Retinal pigment epithelial cell (primary cell): ENCODE data around the gene EVI2B.
"Not testable (repeated sequence)": the region's sequence is repeated elsewhere in the genome, so short reads cannot be mapped to it uniquely, and the experiment has no call there.

Experiments used
- DNase-seq: peaks from one replicate; pipeline ENCODE4 v3.0.0-alpha.2; 2010; ENCODE audit warnings: low read depth
- H3K4me3 ChIP-seq: 2 replicates; pipeline ENCODE4 v1.5.1; 2011; ENCODE audit warnings: mild to moderate bottlenecking, low read length, control low read depth, moderate library complexity
- TF ChIP-seq, protein P1 (sequence below): conservative IDR thresholded peaks from 2 replicates; pipeline ENCODE4 v1.5.1; 2011; ENCODE audit warnings: low read depth, low read length, control low read depth, inconsistent platforms

Gene EVI2B

DNA sequence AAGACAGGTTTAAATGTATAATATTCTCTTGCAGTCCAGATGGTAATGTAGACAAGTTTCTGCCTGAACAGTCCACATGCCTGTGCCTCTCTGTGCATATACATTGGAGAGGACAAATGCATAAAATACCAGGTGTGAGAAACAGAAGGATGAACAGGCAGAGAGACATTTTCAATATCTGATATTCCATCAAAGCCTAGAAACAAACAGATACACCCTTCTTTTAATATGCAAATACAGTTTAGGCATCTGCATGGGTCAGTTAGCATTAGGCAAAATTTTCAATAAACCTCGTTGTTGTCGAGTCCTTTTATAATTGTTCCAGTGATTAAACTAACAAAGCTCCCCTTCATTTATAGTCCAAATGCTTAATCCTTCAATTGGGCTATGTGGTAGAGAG lies 17.7 kb downstream of the EVI2B start:
- TF ChIP-seq, protein P1, sequence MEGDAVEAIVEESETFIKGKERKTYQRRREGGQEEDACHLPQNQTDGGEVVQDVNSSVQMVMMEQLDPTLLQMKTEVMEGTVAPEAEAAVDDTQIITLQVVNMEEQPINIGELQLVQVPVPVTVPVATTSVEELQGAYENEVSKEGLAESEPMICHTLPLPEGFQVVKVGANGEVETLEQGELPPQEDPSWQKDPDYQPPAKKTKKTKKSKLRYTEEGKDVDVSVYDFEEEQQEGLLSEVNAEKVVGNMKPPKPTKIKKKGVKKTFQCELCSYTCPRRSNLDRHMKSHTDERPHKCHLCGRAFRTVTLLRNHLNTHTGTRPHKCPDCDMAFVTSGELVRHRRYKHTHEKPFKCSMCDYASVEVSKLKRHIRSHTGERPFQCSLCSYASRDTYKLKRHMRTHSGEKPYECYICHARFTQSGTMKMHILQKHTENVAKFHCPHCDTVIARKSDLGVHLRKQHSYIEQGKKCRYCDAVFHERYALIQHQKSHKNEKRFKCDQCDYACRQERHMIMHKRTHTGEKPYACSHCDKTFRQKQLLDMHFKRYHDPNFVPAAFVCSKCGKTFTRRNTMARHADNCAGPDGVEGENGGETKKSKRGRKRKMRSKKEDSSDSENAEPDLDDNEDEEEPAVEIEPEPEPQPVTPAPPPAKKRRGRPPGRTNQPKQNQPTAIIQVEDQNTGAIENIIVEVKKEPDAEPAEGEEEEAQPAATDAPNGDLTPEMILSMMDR: no peak
- DNase-seq: no peak
- no peak overlapping the region for H3K4me3 ChIP-seq

DNA sequence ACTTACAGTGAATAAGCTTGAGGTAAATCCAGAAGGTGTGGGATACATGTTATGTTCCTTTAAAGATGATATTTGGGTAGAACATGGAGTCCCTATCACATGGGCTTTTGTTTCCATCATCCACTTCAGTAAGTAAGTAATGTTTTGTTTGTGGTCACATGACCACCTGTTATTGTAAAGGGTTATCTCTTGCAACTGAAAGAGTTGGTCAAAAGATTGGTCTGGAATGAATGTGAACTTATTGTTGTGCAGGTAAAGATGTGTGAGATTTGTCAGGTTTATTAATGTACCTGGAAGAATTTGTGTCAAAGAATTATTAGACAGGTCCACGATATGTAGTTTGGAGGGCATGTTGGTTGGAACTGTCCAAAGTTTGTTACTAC lies 18.4 kb downstream of the EVI2B start:
- DNase-seq: no peak
- no peak overlapping the region for H3K4me3 ChIP-seq
- TF ChIP-seq, protein P1: no peak

DNA sequence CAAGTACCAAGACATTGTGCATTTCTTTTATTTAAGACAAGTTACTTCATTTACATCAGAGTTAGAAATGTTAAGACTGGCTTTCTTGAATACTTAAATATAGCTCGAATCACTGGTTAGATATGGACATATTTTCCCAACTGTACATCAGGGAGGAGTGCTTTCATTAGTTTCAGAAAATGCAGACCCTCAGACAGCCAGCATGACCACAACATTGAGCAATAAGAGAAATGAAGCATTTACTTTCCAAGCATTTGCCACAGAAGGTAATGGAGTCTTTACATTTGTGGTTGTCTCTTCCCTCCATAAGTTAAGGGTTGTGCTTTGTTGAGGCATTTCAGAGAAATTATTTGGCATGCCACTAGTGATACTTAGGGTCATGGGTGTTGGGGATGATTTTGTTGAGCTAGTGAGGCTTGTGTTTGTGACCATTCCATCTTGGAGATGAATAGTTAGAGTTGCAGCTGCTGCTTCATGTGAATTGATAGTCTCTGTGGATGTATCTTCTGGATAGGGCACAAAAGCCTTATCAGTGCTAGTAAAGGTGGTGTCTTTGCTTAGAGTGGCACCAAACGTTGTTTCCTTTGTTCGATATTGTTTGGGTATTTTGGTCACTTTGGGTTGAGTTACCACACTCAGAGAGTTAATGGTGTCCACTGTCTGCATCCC lies 18.9 kb downstream of the EVI2B start:
- DNase-seq: no peak
- TF ChIP-seq, protein P1: no peak
- H3K4me3 ChIP-seq: no peak overlapping the region

DNA sequence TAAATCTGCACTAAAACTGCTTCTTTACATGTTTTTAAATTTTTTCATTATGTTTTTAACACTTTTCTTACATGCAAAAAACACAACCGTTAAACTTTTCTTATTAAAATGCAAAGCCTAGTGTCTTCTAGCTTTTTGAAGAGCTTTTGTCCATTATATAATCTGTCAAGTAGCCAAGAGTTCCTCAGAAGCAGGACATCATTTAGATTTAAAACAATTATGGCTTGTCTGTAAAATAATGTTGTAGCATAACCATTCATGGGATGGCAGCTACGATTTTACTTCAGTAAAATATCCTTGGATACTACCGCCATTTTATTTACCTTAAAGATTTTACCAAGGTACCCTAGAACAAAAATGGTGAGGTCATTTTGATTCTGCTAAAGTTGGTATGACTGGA lies 19.6 kb downstream of the EVI2B start:
- TF ChIP-seq, protein P1: no peak
- no peak overlapping the region for H3K4me3 ChIP-seq
- no peak for DNase-seq

DNA sequence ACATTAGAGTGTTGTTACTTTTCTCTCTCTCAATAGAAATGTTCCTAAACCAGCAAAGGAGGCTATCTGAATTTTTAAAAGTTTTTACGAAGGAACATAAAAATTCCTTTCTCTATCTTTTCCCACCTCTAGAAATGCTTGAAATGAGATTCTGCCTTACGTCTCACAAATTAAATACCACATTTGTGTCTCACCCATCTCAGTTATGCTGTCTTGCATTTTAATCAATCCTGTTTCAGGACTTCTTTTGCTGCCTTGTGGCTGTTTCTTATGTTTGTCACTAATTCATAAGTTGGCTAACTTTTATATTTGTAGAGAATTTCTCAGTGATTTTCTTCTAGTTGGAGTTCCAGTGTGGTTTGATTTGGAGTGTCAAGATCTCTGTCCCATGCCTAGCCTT lies 20.3 kb downstream of the EVI2B start:
- H3K4me3 ChIP-seq: no peak overlapping the region
- TF ChIP-seq, protein P1: no peak
- no peak for DNase-seq

DNA sequence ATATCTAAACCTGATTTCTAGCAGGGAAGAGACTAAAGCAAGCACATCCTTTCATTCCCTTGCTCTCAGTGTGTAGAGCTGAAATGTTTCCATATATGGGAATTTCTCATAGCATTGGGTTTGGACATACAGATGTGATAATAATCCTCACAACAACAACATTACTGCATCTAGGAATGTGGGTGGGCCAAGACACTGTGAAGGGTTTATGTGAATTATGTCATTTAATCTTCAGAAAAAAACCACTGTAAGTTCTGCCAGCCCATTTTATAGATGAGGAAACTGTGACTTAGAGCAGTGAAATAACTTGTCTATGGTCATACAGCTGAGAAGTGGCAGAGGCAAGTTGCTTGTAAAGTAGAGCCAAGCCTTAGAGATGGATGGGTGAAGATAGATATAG lies 22.0 kb downstream of the EVI2B start:
- DNase-seq: no peak
- TF ChIP-seq, protein P1: no peak
- H3K4me3 ChIP-seq: no peak overlapping the region

DNA sequence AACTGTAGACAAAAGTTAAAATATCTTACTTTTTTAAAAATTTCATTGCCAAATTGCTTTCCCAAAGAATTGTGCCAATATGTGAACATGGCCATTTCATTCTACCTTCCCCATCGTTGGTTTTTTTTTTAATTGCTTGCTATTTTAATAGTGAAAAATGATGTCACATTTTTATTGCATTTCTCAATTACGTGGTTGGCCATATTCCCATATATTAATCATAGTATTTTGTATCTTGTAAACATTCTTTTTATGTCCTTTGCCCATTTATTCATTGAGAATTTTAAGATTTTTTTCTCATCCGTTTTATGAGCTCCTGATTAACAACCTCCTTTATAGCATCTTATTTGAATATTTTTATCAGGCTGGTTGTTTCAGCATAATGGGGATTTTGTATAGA lies 24.1 kb downstream of the EVI2B start:
- no peak overlapping the region for H3K4me3 ChIP-seq
- TF ChIP-seq, protein P1: no peak

DNA sequence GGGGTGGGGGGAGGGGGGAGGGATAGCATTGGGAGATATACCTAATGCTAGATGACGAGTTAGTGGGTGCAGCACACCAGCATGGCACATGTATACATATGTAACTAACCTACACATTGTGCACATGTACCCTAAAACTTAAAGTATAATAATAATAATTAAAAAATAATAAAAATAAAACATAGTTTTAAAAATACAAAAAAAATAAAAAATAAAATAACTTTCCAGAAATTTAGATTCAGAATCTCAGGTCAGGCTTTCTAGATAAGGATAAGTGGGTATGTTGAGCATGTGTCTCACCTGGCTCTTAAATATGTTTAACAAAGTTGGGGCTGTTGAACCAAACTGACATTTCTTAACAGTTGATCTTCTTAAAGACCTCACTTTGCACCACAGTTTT lies 25.9 kb downstream of the EVI2B start:
- not testable (repeated sequence) for H3K4me3 ChIP-seq, DNase-seq

More for the DNA sequence above, 24.1 kb downstream of the EVI2B start:
- DNase-seq: no peak
